K562 (cell line): ENCODE data around the gene KCNMB1.

Experiments used
- CTCF ChIP-seq, 3 experiments: IDR thresholded peaks in 2 of 3; conservative IDR thresholded peaks in 1 of 3; 2 replicates each; pipeline ENCODE4 v1.5.1; 2011 to 2012; ENCODE audit warnings: low read length in 3 of 3, mild to moderate bottlenecking in 3 of 3, control low read depth in 2 of 3, improper control_type of control experiment in 1 of 3, inconsistent platforms in 1 of 3, low read depth in 1 of 3, mixed read lengths in 1 of 3, moderate library complexity in 1 of 3; ENCODE audit not compliant: insufficient read depth in 2 of 3
- EZH2 ChIP-seq: IDR thresholded peaks from 2 replicates; pipeline ENCODE4 v1.6.1; 2012; ENCODE audit warnings: low read depth, mild to moderate bottlenecking, inconsistent platforms, low read length, borderline replicate concordance

DNA sequence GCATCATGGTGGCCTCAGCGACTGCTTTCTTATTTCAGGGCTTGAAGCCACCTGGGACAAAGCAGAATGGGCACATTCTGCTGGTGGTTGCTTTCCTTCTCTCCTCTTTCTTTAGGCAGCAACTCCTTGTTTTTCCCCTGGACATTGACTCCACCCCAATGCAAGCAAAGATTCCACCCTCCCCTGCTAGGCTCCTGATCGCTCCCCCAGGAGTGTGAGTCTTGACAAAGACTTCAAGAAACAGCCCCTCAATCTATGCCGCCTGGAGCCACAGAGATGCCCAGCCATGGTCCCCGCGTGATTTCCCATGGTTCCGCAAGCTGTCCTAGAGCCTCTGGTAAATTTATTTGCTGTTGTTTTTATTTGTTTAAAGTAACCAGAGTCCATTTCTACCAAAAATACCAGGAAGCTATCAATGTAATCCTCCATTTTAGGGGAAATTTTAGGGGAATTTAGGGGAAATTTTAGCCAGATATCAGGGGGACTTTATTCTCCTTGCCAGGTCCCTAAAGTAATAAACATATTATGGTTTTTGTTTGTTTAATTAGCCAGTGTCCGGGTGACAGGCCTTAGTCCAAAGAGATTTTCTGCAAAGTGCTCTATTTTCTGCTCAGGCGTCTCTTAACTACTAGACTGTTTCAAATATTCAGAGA is 2.3 kb downstream of the KCNMB1 start:
- TF ChIP-seq CTCF (IDR thresholded peaks at IDR 0.05 in 2 of 3, conservative IDR thresholded peaks at IDR 0.05 in 1 of 3; ENCODE audit: insufficient read depth in 2 of 3, low read depth in 1 of 3, low read length in 3 of 3), result no peak
- TF ChIP-seq EZH2, result no peak
